Activated T-helper 9 cell treated with anti-CD3 and anti-CD28 coated beads, Interleukin-2, amount 50 U/mL, for 16 hours (primary cell): ENCODE measurements around the gene ABCF3.

Experiments used
- DNase-seq: peaks from one replicate; pipeline ENCODE4 v3.0.0-alpha.2; 2020; ENCODE audit warnings: low read depth

ABCF3 gene

DNA sequence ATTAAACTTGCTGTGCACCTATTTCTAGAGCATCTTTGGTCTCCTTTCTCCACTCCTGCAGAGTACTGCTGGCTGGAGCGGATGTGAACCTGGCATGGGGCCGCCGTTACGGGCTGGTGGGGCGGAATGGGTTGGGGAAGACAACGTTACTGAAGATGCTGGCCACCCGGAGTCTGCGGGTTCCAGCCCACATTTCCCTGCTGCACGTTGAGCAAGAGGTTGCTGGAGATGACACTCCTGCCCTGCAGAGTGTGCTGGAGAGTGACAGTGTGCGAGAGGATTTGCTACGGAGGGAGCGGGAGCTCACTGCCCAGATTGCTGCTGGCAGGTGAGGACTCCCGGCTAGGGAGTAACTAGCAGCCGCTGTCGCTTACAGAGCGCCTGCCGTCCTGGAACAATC is 2.1 kb downstream of the ABCF3 start:
- DNase-seq, result no peak

DNA sequence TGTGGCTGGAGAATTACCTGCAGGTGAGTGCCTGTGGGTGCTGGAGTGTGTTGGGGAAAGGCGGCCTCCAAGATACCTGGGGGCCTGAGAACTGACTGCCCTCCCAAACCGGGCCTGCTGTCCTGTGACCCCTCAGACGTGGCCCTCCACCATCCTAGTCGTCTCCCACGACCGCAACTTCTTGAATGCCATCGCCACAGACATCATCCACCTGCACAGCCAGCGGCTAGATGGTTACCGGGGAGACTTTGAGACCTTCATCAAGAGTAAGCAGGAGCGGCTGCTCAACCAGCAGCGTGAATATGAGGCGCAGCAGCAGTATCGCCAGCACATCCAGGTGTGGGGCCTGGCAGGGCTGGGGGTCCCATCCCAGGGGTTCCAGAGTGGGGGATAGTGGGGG is 3.4 kb downstream of the ABCF3 start:
- DNase-seq, result no peak

DNA sequence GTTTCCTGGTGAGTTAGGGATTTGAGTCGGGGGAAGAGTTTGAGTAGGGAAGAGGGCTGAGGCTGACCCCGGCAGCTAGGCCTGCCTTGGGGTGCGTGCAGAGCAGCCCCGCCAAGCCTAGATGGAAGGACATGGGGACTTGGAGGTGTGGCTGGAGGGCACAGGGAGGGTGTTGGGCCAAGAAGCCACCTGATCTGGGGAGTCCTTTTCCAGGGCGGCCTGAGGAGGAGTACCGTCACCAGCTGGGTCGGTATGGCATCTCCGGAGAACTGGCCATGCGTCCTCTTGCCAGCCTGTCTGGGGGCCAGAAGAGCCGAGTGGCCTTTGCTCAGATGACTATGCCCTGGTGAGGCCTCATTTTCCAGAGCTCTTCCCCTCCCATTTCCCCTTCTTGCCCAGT is 6.9 kb downstream of the ABCF3 start:
- no peak for DNase-seq

DNA sequence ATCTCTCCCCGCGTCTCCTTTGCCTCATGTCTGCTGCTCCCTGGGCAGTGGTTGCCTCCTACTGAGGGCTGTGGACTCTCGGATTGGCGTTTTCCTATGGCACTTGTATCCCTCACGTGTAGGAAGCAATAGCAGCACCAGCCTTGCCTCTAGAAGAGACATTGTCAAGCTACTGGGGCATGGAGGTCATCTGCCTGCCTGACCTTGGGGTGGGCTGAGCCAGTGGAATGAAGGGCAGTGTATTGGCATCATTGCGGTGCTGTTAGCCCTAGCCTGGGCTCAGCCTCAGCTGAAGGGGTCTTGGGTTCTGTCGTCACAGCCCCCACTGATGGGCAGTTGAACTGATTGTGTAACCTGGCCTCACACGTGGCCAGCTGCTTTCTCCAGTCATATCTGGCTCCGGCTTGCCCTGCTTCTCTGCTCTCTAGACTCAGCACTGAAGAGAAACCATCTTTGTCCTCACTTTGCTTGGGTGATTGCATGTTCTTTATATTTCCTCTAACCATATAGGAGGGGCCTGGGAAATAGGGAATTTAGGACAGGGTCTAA is 8.1 kb downstream of the ABCF3 start:
- no peak for DNase-seq

DNA sequence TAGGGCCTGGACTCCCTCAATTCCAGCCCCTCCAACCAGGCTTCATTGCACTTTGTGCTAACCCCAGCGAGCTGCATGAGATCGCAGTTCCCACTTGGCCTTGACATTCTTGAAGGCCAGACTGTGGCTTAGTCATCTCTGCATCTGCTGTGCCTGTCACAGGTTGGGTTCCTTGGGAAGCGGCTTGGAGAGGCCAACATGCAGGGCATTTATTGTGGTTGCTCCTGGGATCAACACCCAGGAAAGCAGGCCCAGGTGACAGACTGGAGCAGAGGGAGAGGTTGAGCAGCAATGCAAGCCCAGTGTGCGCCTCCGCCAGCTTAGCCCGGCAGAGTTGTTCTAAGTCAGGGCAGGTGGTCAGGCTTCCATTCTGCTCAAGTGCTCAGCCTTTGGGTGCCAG is 10.5 kb downstream of the ABCF3 start:
- DNase-seq, result no peak

DNA sequence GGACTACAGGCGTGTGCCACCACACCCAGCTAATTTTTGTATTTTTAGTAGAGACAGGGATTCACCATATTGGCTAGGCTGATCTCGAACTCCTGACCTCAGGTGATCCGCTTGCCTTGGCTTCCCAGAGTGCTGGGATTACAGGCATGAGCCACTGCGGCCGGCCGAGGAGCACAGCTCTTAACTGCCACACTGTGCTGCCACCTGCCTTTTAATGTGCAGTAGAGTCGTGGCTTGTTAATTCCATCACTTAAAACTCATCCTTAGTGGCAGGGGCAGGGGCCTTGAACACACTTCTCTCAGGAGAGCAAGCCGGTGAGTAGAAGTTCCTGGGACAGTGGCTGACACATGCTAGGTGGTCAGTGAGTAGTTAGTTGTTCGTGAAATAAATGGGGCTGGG is 12.5 kb downstream of the ABCF3 start:
- DNase-seq, result no peak

DNA sequence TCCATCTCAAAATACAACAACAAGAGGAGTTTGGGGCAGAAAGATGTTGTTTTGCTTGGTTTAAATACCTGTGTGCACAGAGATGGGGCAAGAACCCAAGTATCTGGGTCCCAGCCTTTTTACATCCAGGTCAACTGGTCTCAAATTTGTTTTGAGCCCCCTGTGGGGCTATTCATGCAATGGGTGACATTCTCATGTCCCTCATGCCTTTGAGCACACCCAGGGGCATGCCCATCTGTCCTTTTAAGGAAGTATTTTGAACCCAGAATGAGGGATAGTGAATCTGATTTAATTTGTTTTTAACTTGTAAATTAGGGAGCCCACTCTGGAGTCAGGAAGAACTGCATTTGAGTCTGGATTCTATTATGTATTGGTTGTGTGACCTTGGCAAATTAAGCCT is 14.8 kb downstream of the ABCF3 start:
- no peak for DNase-seq

DNA sequence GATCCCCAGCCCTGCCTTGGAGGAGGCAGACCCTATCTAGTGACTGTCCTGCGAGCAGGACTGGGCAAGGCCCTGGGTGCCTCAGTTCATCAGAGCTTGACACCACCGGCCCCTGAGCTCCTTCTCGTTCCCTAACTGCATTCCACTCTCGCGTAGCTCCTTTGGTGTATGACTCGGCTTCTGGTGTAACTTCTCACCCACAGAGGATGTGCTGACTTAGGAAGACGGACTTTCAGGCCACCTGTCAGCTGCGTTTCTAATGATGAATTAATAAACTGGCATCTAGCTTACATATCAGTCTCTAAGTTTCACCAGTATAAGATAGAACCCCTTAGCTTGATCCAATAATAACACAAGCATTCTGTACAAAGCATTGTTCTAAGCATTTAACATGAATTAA is 17.5 kb downstream of the ABCF3 start:
- DNase-seq, result no peak

DNA sequence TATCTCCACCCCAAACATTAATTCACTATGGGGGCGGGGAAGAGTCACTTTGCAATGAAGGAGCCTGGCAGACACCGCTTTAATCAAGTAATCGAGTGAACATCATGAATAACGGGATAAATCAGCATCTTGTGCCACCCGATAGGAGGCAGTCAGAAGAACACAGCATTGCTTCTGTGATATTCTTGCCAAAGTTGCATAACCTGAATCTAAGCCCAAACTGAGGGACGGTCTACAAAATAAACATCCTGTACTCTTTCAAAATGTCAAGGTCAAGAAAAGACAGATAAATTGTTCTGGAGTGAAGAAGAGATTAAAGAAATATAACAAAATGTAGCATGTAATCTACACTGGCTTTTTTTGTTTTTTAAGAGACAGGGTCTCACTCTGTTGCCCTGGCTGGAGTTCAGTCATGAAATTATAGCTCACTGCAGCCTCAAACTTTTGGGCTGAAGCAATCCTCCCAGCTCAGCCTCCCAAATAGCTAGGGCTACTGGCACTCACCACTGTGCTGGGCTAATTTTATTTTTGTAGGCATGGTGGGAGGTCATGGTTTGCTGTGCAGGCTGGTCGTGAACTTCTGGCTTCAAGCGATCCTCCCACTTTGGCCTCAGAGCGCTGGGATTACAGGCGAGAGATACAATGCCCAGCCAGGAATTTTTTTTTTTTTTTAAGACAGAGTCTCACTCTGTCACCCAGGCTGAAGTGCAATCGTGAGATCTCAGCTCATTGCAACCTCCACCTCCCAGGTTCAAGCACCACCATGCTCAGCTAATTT is 23.3 kb downstream of the ABCF3 start:
- DNase-seq, result no peak

DNA sequence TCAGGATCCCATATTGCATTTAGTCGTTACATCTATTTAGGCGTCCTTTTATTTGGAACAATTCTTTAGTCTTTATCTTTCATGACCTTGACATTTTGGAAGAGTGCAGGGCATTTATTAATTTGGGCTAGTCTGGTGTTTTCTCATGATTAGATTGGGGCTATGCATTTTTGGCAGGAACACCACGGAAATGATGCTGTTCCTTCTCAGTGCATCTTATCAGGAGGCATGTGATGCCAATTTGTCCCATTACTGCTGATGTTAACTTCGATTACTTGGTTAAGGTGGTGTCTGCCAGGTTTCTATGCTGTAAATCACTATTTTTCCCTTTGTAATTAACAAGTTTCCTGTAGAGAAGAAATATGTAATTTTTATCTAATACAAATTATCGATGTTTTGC is 25.3 kb downstream of the ABCF3 start:
- DNase-seq, result no peak

DNA sequence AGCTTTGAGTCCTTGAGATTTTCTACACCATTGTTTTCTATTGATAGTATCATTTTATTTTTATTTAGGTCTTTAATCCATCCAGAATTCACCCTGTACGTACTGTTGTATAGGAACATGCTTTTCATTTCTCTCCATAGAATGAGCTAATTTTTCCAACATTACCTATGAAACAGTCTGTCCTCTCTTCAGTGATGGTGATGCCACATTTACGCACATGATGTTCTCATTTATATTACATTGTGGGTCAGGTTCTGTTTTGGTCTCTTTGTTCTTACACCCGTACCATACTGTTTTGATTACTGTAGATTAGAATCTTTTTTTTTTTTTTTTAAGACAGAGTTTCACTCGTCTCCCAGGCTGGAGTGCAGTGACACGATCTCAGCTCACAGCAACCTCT is 25.7 kb downstream of the ABCF3 start:
- DNase-seq, result no peak

DNA sequence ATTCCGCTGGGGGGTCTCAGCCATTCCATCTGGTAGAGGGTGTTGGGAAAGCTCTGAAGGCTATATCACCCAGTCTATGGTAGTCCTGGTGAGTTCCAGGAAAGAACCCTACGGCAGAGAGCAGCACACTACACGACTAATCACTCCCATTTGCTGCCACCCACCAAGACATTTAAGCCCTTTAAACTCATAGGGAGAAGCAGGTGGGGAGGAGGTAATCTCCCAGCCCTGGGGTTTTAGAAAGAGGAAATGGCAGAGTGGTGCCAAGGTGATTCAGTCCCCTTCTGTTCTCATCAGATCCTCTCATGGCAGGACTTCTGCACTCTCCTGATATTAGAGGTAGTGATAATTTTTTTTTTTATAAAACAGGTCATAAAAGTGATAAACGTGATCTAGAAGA is 32.8 kb downstream of the ABCF3 start:
- no peak for DNase-seq

DNA sequence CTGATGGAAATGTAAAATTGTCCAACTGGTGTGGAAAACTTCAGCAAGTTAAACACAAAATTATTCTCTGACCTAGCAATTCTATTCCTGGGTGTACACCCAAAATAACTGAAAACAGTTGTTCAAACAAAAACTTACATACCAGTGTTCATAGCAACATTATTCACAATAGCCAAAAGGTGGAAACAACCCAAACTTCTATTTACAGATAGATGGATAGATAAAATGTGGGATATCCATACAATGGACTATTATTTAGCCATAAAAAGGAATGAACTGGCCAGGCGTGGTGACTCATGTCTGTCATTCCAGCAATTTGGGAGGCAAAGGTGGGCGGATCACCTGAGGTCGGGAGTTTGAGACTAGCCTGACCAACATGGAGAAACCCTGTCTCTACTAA is 36.5 kb downstream of the ABCF3 start:
- DNase-seq, result no peak

DNA sequence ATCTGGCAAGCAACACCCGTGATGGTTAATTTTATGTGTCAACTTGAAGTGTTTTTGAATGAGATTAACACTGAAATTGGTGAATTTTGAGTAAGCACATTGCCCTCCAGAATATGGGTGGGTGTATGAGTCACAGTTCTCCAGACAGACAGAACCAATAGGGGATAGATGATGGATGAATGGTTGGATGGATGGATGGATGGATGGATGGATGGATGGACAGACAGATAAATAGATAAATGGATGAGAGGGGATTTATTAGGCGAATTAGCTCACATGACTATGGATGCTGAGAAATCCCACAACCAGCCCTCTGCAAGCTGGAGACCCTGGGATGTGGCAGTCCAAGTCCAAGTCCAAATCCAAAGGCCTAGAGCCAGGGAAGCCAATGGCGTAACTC is 37.9 kb downstream of the ABCF3 start:
- DNase-seq, result no peak

DNA sequence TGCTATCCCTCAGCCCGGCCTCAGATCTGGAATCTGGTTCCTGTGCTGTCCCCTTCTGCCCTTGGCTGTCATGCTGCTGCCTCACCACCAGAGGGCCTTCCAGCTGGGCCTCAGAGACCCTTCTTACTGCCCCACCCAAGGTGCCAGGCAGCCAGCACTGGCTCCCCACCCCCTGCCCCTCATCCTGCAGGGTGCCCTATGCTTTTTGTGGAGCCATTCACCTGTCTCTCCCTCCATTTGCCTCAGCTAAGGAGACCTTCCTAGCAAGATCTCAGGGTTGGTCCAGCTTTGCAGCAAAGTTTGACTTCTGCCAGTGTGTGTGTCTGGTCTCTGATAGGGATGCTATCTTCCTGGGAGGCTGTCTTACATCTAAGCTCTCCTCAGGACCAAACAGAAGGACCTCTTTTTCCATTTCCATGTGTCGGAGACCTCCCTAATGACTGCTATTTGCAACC is 41.5 kb downstream of the ABCF3 start:
- peak; percentile 30 for DNase-seq

DNA sequence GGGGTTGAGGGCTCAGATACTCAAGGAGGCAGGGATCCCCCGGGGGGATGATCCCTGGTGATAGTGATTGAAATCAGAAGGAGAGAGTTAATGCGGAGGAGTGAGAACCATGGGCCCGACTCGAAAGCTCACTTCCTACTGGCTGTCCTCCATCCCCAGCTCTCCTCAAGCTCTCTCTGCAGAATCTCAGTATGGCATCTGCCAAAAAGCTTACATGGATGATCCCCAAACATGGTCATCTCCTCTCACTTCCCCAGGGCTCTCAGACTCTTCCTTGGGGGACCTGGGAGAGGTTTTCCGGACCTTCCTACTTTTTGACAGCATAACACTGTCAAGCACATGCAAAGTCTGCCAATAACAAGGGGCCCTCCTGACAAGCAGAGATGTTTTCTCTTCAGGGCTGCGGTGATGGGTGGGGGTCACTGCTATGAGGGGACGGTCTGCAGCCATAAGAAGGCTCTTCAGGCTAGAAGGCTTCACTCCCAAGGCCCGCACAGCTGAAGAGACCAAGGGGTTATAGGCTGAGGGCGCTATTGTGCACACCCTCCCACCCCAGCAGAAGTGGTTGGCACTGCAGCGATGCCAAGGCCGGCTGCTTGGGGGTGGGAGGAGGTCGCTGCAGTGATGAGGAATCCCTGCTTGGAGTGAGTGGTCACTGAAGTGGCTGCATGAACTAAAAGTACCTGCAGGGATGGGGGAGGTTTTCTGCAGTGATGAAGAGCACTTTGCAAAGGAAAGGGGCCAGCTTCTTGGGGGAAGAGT is 42.6 kb downstream of the ABCF3 start:
- no peak for DNase-seq

DNA sequence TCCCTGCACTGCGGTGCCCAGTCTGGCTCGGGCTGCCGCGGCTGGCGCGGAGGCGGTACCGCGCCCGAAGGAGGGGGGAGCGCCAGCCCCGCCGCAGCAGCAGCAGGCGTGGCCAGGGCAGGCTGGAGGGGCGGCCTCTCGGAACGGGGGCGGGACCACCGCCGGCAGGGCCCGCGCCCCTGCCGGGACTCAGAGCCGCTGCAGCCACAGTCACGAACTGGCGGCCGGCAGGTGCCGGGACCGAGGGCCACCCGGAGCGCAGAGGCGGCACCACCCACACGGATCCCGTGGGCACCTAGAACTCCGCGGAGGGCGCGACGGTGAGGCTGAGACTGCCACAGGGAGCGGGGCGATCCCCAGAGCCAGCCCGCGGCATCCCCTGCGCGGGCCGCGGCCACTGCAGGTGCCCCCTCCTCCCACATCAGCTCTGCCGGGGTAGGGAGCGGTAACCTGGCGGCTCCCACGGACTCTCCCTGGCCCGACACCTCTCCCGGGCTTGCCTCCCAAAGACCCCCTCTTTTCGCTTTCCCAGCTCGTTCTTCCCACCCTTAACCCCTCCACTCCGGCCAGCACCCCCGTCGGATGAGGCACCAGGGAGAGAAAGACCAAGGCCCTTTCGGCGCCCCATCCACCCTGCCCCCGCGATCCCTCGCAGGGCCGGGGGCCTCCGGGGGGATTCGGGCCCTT is 43.5 kb downstream of the ABCF3 start, which contains the start of gene VWA5B2:
Gene VWA5B2, plus strand, starts transcription at position 192 of the 687 bp plus-strand sequence. CDS start 944 bp downstream, outside the sequence.
- DNase-seq, result peak; percentile 60

DNA sequence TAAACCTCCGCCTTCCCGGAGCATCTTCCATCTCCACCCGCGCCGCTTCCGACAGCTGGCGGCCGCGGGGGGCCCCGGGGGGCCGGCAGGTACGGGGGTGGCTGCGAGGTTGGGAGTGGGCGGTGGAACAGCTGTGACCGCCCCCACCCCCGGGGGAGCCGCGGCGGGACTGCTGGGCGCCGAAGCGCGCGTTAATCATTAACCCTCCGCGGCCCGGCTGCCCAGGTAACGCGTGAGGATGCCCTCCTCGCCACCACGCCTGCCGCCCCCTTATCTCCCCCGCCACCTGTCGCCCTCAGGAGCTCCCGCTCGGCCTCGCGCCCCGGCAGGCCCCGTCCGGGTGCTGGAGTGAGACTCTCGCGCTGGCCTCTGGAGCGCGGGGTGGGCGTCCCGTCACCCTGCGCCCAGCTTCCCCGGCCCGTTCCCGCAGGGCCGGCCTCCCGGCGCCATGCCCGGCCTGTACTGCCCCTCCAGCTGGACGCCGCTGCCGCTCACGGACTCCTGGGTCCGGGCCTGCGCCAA is 44.1 kb downstream of the ABCF3 start:
- DNase-seq, result no peak

DNA sequence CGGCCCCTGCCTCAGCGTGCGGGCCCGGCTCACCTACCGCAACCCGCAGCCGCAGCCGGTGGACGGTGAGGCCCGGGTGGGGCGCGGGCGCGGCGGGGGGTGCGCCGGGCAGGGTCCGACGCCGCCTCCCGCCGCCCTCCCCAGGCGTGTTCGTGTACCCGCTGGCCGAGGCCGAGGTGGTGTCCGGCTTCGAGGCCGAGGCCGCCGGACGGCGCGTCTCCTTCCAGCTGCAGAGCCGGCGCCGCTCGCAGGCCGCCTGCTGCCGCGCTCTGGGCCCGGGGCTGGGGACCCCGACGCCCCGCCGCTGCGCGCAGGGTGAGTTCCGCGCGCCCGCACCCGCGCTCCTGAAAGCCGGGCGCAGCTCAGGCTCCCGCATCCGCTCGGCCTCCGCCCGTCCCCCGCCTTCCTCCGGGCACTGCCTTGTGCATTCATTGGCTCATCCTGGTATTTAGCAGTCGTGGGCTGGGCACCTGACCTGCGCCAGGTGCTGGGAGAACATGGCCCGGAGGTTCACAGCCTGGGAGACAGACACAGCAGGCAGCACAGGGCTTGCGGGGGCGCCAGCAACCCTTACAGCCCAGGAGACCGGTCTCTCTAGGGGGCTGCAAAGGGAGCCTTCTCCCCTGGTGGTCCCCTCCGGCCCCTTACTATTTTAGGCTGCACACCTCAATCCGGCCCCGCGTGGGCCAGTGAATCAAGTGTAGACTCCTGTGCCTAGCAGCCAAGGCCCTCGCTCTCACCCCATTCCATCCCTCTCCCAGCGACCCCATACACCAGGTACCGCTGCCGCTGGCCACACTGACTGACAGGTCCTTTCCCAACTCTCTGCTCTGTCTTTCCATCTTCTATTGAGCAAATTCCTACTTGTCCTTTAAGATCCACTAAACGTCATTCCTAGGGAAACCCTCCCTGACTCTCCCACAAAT is 44.9 kb downstream of the ABCF3 start:
- no peak for DNase-seq

DNA sequence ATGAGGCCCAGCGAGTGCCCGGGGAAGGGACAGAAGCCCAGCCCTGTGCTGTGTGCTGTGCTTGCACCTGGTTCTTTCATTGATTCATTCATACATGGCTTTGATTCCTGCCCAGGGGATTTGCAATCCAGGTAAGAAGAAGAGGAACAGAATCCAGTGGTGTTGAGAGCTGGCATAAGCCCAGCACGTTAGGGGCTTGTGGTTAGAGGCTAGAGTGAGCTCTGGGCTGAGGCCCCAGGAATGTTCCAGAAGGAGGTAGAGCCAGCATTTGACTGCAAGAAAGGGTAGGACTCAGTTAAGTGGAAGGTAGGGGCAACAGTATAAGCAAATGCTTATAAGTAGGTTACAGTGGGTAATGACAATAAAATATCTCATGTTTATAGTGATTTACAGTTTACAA is 45.7 kb downstream of the ABCF3 start:
- no peak for DNase-seq

DNA sequence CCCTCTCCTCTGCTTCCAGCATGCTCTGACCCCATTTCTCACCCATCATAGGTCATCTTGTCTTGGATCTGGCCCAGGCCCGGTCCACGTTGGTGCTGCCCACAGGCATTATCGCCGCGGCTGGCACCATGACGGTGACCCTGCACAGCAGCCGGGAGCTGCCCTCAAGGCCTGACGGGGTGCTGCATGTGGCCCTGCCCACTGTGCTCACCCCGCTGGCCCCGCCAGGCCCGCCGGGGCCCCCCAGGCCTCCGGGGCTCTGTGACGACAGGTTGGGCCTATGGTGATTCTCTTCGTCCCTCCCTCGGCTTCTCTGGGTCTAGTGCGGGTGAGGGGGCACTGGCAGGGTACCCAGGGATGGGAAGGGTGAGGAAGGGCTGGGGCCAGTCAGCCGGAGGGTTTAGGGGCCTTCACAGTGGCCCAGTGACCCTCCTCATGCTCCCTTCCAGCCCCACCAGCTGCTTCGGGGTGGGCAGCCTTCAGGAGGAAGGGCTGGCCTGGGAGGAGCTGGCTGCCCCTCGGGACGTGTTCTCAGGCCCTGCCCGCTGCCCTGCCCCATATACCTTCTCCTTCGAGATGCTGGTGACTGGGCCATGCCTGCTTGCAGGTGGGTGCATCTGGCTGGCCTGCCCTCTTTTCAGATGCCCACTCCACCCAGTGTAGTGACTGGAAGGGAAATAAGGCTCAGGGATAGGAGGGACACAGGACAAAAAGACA is 47.3 kb downstream of the ABCF3 start:
- no peak for DNase-seq
